Esophagus squamous epithelium (tissue), 5 donors: ENCODE results near the gene MYO1B. TPM values are rescaled to one million over a fixed set of nuclear protein-coding genes. Genes with fewer than 3 reads are reported as not detected.

ENCODE experiments used
- DNase-seq: peaks from one replicate; lab custom pipeline; 2025; lab: John Stamatoyannopoulos, UW
- H3K27ac ChIP-seq, 4 donors: fragments of 200-600 bp; sonication (generic); one replicate each; pipeline ENCODE4 v1.5.1; 2016 to 2019; ENCODE audit warnings: mild to moderate bottlenecking in 1 of 4
- H3K27me3 ChIP-seq, 4 donors: fragments of 200-600 bp; sonication (generic); 1 replicate in 3 of 4; 2 replicates in 1 of 4; pipeline versions ENCODE4 v1.5.1 to v1.6.0; 2017 to 2021; ENCODE audit warnings: antibody characterized with exemption in 1 of 4
- H3K36me3 ChIP-seq, 3 donors: fragments of 200-600 bp; sonication (generic); one replicate each; pipeline ENCODE4 v1.5.1; 2016 to 2019
- H3K4me1 ChIP-seq, 3 donors: fragments of 200-600 bp; sonication (generic); one replicate each; pipeline ENCODE4 v1.5.1; 2017 to 2019
- H3K4me3 ChIP-seq, 4 donors: fragments of 200-600 bp; sonication (generic); 1 replicate in 3 of 4; 2 replicates in 1 of 4; pipeline ENCODE4 v1.5.1; 2016 to 2019; ENCODE audit warnings: mild to moderate bottlenecking in 2 of 4, moderate library complexity in 1 of 4
- H3K9me3 ChIP-seq, 3 donors: fragments of 200-600 bp; sonication (generic); one replicate each; pipeline ENCODE4 v1.5.1; 2016 to 2019
- POLR2A ChIP-seq, 4 donors: fragments of 450-650 bp; IDR thresholded peaks; one replicate each; pipeline ENCODE4 v1.6.1; 2017; ENCODE audit warnings: antibody characterized with exemption in 4 of 4, mild to moderate bottlenecking in 4 of 4, moderate library complexity in 3 of 4
- WGBS, 2 donors: methylation state at CpG; one replicate each; pipeline ENCODE4 v1.1.5; 2018; 5-methylcytosine and 5-hydroxymethylcytosine counted together
- intact Hi-C: fragments of 100-400 bp; cut with DNase I; formaldehyde crosslinking; loops from one replicate; pipeline ENCODE4 v1.15.0; 2022
- total RNA-seq, 4 donors: library from RNA; depleted of rRNA; stranded (reverse); fragments of >200 nt; gene quantifications; one replicate each; pipeline ENCODE4 v1.1.0, GENCODE V29; 2016
- TF ChIP-seq, protein P1 (sequence below), 6 experiments: fragments of 450-650 bp in 4 of 6; fragments of 200-600 bp in 2 of 6; sonication (generic) in 2 of 6; IDR thresholded peaks; one replicate each; pipeline ENCODE4 v1.5.1; 2016 to 2019; ENCODE audit warnings: antibody characterized with exemption in 6 of 6, mild to moderate bottlenecking in 4 of 6, moderate library complexity in 4 of 6
- donor health status: DM: yes; HTN: yes; CAD: no.

The MYO1B gene
- total RNA-seq, 4 donors from 2014 or later = 24.6 to 152 (median 37.5) TPM

DNA sequence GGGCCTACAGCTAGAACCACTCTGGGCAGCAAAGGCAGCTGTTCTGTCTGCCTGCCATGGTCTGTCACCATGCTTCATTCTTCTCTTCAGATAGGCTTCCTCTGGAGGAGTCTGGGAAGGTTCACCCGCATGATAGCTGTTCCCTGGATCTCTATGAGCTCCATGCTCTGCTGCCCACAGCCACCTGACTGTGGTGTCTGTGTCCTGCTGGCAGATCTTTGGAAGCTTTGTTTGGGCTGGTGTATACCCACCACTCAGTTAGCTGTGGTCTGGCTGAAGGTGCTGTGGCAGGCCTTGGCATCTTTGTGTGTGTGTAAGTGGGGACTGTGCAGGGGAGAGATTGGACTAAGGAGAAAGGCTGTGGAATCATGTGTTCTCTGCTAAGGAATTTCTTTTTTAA is 23.4 kb downstream of the MYO1B start:
- intact Hi-C loops = no loop called here

GRCh38 chr2:191270306-191271161 is 25.3 kb downstream of the MYO1B start:
- TF ChIP-seq, protein P1, sequence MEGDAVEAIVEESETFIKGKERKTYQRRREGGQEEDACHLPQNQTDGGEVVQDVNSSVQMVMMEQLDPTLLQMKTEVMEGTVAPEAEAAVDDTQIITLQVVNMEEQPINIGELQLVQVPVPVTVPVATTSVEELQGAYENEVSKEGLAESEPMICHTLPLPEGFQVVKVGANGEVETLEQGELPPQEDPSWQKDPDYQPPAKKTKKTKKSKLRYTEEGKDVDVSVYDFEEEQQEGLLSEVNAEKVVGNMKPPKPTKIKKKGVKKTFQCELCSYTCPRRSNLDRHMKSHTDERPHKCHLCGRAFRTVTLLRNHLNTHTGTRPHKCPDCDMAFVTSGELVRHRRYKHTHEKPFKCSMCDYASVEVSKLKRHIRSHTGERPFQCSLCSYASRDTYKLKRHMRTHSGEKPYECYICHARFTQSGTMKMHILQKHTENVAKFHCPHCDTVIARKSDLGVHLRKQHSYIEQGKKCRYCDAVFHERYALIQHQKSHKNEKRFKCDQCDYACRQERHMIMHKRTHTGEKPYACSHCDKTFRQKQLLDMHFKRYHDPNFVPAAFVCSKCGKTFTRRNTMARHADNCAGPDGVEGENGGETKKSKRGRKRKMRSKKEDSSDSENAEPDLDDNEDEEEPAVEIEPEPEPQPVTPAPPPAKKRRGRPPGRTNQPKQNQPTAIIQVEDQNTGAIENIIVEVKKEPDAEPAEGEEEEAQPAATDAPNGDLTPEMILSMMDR (IDR thresholded peaks at IDR 0.05) = no peak
- TF ChIP-seq POLR2A (IDR thresholded peaks at IDR 0.05) = no peak
- 72 to 77% methylated on average over 6 of the region's 6 CpGs for WGBS, 2 donors
- intact Hi-C loops = no loop called here
- Histone ChIP-seq H3K36me3 (no peaks in the 10 kb centered on the region), H3K9me3 (no peaks in the 10 kb centered on the region), H3K27ac (no peak overlapping the region), H3K4me1 (peaks cover 0 to 15% (median 10%) of the 10 kb centered on the region in 3 donors), H3K27me3 (no peaks in the 10 kb centered on the region), H3K4me3 (no peak overlapping the region)
- no peak for DNase-seq

More for the DNA sequence above, 23.4 kb downstream of the MYO1B start:
- H3K27me3 ChIP-seq = no peaks in the 10 kb centered on the region
- DNase-seq = no peak
- no peaks in the 10 kb centered on the region for H3K36me3 ChIP-seq
- H3K4me1 ChIP-seq = peaks cover 0 to 20% (median 10%) of the 10 kb centered on the region in 3 donors
- TF ChIP-seq POLR2A (IDR thresholded peaks at IDR 0.05) = no peak
- TF ChIP-seq, protein P1 (IDR thresholded peaks at IDR 0.05) = no peak
- H3K4me3 ChIP-seq = no peak overlapping the region
- no peaks in the 10 kb centered on the region for H3K9me3 ChIP-seq
- no peak overlapping the region for H3K27ac ChIP-seq
- 100% methylated on average over 1 of the region's 1 CpG; no CpG with 5 or more reads in 1 of the 2 donors for WGBS, 2 donors

DNA sequence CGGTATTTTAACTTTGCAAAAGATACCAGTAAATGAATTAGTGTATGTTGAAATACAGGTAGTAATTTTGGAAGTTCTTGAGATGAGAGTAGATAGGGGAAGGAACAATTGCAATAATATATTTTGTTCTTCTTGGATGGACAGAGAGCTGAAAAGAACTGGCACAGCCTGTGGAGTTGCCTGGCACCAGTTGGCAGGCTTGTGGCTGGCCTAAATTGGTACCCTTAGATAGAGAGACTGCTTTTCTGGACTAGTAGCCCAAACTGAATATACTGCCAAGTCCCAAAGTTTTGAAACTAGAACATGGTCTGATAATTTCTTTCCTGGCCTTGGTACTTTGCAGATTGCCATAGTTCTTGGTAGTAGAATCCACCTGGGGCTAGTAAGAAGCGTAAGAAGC is 26.9 kb downstream of the MYO1B start:
- WGBS, 2 donors = 82 to 93% methylated on average over 2 of the region's 2 CpGs
- H3K36me3 ChIP-seq = no peaks in the 10 kb centered on the region
- H3K4me3 ChIP-seq = no peak overlapping the region
- peaks cover 0 to 5% (median 3%) of the 10 kb centered on the region in 3 donors for H3K4me1 ChIP-seq
- H3K27ac ChIP-seq = no peak overlapping the region
- no peak for DNase-seq
- intact Hi-C loops = no loop called here
- H3K9me3 ChIP-seq = no peaks in the 10 kb centered on the region
- H3K27me3 ChIP-seq = no peaks in the 10 kb centered on the region
- TF ChIP-seq, protein P1 (IDR thresholded peaks at IDR 0.05) = no peak
- TF ChIP-seq POLR2A (IDR thresholded peaks at IDR 0.05) = no peak

DNA sequence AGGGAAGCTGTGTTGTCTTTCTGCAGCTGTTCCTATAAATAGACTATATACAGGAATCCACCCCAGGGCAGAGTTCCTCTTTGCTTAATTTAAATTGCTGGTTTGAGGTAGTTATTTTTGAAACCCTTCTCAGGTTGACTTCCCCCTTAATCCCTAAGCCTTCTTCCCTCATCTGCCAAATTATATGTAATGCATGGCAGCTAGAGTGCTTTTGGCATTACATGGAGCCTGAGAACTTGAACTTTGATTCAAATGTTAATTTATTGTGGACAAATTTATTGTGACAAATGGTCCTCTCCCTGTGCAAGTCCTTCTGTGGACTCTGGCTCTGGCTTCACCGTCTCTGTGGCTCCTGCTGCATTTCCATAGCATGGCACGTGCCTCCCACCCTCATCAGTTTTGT is 29.2 kb downstream of the MYO1B start:
- Histone ChIP-seq H3K4me3 (no peak overlapping the region), H3K36me3 (peaks cover 0 to 3% (median 0%) of the 10 kb centered on the region in 3 donors), H3K4me1 (peaks cover 0 to 5% (median 3%) of the 10 kb centered on the region in 3 donors), H3K9me3 (no peaks in the 10 kb centered on the region), H3K27me3 (no peaks in the 10 kb centered on the region), H3K27ac (no peak overlapping the region)
- intact Hi-C loops = no loop called here
- 66 to 95% methylated on average over 2 of the region's 2 CpGs for WGBS, 2 donors
- no peak for TF ChIP-seq POLR2A (IDR thresholded peaks at IDR 0.05)
- TF ChIP-seq, protein P1 (IDR thresholded peaks at IDR 0.05) = no peak
- no peak for DNase-seq

- DNase-seq = no peak
- intact Hi-C loops = no loop called here
- no peak for TF ChIP-seq POLR2A (IDR thresholded peaks at IDR 0.05)
- TF ChIP-seq, protein P1 (IDR thresholded peaks at IDR 0.05) = no peak
- WGBS, 2 donors = 85 to 86% methylated on average over 5 of the region's 5 CpGs
- Histone ChIP-seq H3K4me1 (peaks cover 0 to 5% (median 0%) of the 10 kb centered on the region in 3 donors), H3K27me3 (no peaks in the 10 kb centered on the region), H3K4me3 (no peak overlapping the region), H3K9me3 (no peaks in the 10 kb centered on the region), H3K27ac (no peak overlapping the region), H3K36me3 (peaks cover 0 to 3% (median 0%) of the 10 kb centered on the region in 3 donors)
Observed at GRCh38 chr2:191276792-191277465, 31.7 kb downstream of the MYO1B start.
